ENCODE measurements around the gene IMPG2. TPM values are rescaled to one million over a fixed set of nuclear protein-coding genes. Genes with fewer than 3 reads are reported as not detected.

IMPG2 gene
- total and polyA plus RNA-seq, 2 donors (not counting 1 experiment from before 2014, with no cell fraction given) = 0.11 to 0.33 TPM

DNA sequence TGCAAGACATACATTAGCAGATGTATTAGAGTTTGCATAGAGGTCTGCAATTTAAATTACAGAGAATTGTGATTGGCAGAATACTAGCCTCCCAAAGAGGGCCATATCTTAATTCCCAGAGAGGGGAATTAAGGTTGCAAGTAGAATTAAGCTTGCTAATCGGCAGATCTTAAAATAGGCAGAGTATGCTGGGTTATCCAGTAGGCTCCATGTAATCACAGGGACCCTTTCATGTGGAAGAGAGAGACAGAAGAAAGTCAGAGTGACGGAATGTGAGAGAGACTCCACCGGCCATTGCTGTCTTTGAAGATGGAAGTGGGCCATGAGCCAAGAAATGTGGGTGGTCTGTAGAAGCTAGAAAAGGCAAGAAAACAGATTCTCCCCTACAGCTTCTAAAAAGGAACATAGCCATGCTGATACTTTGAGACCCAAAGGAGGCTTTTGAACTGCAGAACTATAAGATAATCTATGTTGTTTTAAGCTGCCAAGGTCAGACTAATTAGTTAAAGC lies 38.8 kb downstream of the IMPG2 start:
- H3K4me2 ChIP-seq (ENCODE audit: extremely low read depth, insufficient read depth, low read length) = no peak overlapping the region
- H3K36me3 ChIP-seq (ENCODE audit: control insufficient read depth, insufficient read depth, low read length) = no peaks in the 10 kb centered on the region
- H4K20me1 ChIP-seq (ENCODE audit: control insufficient read depth, extremely low read depth, insufficient read depth, low read length) = no peaks in the 10 kb centered on the region
- H3K4me1 ChIP-seq (ENCODE audit: control insufficient read depth, extremely low read depth, insufficient read depth, low read length) = peaks cover 2% of the 10 kb centered on the region
- no peak overlapping the region for H3K4me3 ChIP-seq (replicated peaks in 1 of 4; ENCODE audit: control extremely low read depth in 1 of 4, insufficient read depth in 1 of 4, low read depth in 3 of 4, low read length in 4 of 4)
- H3K9ac ChIP-seq (ENCODE audit: insufficient read depth, low read length) = no peak overlapping the region
- H3K27me3 ChIP-seq (ENCODE audit: control insufficient read depth, insufficient read depth, low read length) = no peaks in the 10 kb centered on the region
- TF ChIP-seq, protein P1, sequence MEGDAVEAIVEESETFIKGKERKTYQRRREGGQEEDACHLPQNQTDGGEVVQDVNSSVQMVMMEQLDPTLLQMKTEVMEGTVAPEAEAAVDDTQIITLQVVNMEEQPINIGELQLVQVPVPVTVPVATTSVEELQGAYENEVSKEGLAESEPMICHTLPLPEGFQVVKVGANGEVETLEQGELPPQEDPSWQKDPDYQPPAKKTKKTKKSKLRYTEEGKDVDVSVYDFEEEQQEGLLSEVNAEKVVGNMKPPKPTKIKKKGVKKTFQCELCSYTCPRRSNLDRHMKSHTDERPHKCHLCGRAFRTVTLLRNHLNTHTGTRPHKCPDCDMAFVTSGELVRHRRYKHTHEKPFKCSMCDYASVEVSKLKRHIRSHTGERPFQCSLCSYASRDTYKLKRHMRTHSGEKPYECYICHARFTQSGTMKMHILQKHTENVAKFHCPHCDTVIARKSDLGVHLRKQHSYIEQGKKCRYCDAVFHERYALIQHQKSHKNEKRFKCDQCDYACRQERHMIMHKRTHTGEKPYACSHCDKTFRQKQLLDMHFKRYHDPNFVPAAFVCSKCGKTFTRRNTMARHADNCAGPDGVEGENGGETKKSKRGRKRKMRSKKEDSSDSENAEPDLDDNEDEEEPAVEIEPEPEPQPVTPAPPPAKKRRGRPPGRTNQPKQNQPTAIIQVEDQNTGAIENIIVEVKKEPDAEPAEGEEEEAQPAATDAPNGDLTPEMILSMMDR (conservative IDR thresholded peaks at IDR 0.05 in 1 of 2, IDR thresholded peaks at IDR 0.05 in 1 of 2; ENCODE audit: low read depth in 1 of 2, low read length in 2 of 2) = no peak
- TF ChIP-seq EZH2 (IDR thresholded peaks at IDR 0.05; ENCODE audit: low read length, missing control alignments) = no peak
- DNase-seq (ENCODE audit: low read depth in 2 of 2) = no peak
- H3K79me2 ChIP-seq (ENCODE audit: control insufficient read depth, insufficient read depth, low read length) = no peaks in the 10 kb centered on the region
- H3K27ac ChIP-seq (ENCODE audit: insufficient read depth, low read length) = no peak overlapping the region
- H3K9me3 ChIP-seq (ENCODE audit: control insufficient read depth, insufficient read depth, low read depth, low read length) = no peaks in the 10 kb centered on the region
- H2AFZ ChIP-seq (ENCODE audit: low read length) = no peak overlapping the region

- Histone ChIP-seq H3K79me2 (ENCODE audit: control insufficient read depth, insufficient read depth, low read length) (no peaks in the 10 kb centered on the region), H3K4me2 (ENCODE audit: extremely low read depth, insufficient read depth, low read length) (no peak overlapping the region), H3K9me3 (ENCODE audit: control insufficient read depth, insufficient read depth, low read depth, low read length) (no peaks in the 10 kb centered on the region), H2AFZ (ENCODE audit: low read length) (no peak overlapping the region), H3K9ac (ENCODE audit: insufficient read depth, low read length) (no peak overlapping the region), H3K27me3 (ENCODE audit: control insufficient read depth, insufficient read depth, low read length) (no peaks in the 10 kb centered on the region), H3K27ac (ENCODE audit: insufficient read depth, low read length) (no peak overlapping the region), H4K20me1 (ENCODE audit: control insufficient read depth, extremely low read depth, insufficient read depth, low read length) (no peaks in the 10 kb centered on the region), H3K4me1 (ENCODE audit: control insufficient read depth, extremely low read depth, insufficient read depth, low read length) (peaks cover 2% of the 10 kb centered on the region), H3K4me3 (replicated peaks in 1 of 4; ENCODE audit: control extremely low read depth in 1 of 4, insufficient read depth in 1 of 4, low read depth in 3 of 4, low read length in 4 of 4) (no peak overlapping the region), H3K36me3 (ENCODE audit: control insufficient read depth, insufficient read depth, low read length) (no peaks in the 10 kb centered on the region)
- TF ChIP-seq, protein P1 (conservative IDR thresholded peaks at IDR 0.05 in 1 of 2, IDR thresholded peaks at IDR 0.05 in 1 of 2; ENCODE audit: low read depth in 1 of 2, low read length in 2 of 2) = no peak
- no peak for TF ChIP-seq EZH2 (IDR thresholded peaks at IDR 0.05; ENCODE audit: low read length, missing control alignments)
- DNase-seq (ENCODE audit: low read depth in 2 of 2) = peak in 1 of 2 donors; percentile 53
Observed at GRCh38 chr3:101279765-101280385, 40.5 kb downstream of the IMPG2 start.

GRCh38 chr3:101279162-101279561 lies 41.2 kb downstream of the IMPG2 start:
- Histone ChIP-seq H3K4me3 (replicated peaks in 1 of 4; ENCODE audit: control extremely low read depth in 1 of 4, insufficient read depth in 1 of 4, low read depth in 3 of 4, low read length in 4 of 4) (no peak overlapping the region), H3K27me3 (ENCODE audit: control insufficient read depth, insufficient read depth, low read length) (no peaks in the 10 kb centered on the region), H3K4me1 (ENCODE audit: control insufficient read depth, extremely low read depth, insufficient read depth, low read length) (peaks cover 2% of the 10 kb centered on the region), H3K4me2 (ENCODE audit: extremely low read depth, insufficient read depth, low read length) (no peak overlapping the region), H2AFZ (ENCODE audit: low read length) (no peak overlapping the region), H3K9me3 (ENCODE audit: control insufficient read depth, insufficient read depth, low read depth, low read length) (no peaks in the 10 kb centered on the region), H3K36me3 (ENCODE audit: control insufficient read depth, insufficient read depth, low read length) (no peaks in the 10 kb centered on the region), H4K20me1 (ENCODE audit: control insufficient read depth, extremely low read depth, insufficient read depth, low read length) (no peaks in the 10 kb centered on the region), H3K9ac (ENCODE audit: insufficient read depth, low read length) (no peak overlapping the region), H3K27ac (ENCODE audit: insufficient read depth, low read length) (no peak overlapping the region), H3K79me2 (ENCODE audit: control insufficient read depth, insufficient read depth, low read length) (no peaks in the 10 kb centered on the region)
- DNase-seq (ENCODE audit: low read depth in 2 of 2) = peak in 1 of 2 donors; percentile 57
- TF ChIP-seq, protein P1 (conservative IDR thresholded peaks at IDR 0.05 in 1 of 2, IDR thresholded peaks at IDR 0.05 in 1 of 2; ENCODE audit: low read depth in 1 of 2, low read length in 2 of 2) = no peak

All from fibroblast of lung (primary cell).